ENCODE results near the gene CHST10.
"Not testable (repeated sequence)": the region's sequence is repeated elsewhere in the genome, so short reads cannot be mapped to it uniquely, and the experiment has no call there.

CHST10 gene, protein sequence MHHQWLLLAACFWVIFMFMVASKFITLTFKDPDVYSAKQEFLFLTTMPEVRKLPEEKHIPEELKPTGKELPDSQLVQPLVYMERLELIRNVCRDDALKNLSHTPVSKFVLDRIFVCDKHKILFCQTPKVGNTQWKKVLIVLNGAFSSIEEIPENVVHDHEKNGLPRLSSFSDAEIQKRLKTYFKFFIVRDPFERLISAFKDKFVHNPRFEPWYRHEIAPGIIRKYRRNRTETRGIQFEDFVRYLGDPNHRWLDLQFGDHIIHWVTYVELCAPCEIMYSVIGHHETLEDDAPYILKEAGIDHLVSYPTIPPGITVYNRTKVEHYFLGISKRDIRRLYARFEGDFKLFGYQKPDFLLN

DNA sequence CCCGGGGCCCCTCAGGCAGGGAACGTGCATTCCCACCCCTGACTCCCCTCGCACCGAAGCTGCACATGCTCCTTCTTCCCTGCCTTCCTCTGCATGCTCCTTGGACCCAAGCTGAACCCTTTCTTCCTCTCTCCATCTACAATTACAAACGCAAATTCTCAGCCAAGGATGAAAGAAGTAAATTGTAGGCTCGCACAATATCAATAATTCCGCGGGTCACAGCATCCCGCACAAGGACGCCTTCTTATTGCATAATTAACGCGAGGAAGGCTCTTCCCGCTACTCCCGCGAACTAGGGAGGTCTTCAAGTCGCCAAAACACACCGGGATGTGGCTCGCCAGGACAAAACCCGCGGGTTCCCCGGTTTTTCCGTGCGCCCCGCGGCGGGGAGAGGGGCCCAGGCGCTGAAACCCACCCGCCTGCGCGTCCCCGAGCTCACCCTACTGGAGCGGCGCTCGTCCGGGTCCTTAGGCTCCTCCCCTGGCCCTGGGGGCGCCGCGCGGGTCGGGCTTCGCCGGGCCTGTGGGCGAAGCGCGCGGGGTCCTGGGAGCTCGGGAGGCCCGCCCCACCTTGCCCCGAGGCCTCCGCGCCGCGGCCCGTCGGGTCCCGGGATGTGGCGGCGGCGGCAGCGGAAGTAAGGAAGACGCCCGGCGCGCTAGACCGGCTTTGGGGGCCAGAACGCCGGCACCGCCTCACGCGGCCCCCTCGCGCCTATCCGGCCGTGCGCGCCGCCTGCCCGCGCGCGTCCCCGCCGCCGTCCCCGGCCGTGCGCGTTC lies at the start of gene CHST10:
Gene CHST10 (minus strand): TSS at position 734 of the 776 bp plus-strand sequence. CDS start 10,993 bp downstream, outside the sequence.
- DNase-seq = peak; percentile 25

DNA sequence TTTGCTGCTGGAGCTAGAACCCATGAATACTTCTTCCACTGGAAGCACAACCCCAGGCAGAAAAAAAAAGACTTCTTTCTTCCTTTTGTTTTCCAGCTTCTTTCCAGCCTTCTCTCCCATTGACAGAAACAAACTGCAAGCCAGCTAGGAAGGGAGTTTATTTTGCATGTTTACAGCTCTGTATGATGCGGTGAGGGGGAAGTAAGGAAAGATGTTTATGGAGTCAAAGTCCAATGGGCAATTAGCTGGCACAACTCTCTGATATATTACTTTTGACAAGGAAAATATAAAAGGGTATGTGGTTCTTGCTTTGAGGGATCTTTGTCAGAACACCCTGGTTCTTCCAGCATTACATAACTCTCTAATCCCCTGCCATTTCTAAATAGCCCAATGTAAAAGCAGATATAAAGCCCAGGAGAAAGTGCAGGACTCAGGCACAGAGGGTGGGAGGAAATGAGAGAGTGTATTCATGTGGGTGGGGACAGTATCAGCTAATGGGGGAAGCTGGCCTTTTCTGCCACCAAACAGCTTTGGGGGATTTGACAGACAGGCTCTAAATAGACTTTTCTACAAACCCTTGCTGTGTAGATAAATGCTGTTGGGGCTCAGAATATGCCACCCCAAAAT lies 43.5 kb upstream of the CHST10 start:
- DNase-seq = no peak

DNA sequence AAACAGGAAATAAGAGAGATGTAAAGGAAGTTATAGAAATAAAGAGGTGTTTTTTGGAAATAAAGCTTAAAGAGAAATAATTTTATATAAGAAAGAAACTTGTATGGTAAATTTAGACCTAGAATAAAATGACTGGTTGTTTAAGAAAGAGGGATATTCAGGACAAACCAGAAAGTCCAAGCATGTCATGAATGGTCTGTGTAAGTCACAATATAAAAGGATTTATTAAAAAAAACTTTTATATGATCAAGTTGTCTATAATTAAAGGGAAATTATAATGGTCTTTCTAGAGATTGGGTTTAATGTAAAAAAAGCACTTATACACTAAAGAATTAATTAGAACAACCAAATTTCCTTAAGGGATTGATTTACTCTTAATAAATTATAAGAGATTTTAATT lies 38.9 kb upstream of the CHST10 start:
- DNase-seq = not testable (repeated sequence)

DNA sequence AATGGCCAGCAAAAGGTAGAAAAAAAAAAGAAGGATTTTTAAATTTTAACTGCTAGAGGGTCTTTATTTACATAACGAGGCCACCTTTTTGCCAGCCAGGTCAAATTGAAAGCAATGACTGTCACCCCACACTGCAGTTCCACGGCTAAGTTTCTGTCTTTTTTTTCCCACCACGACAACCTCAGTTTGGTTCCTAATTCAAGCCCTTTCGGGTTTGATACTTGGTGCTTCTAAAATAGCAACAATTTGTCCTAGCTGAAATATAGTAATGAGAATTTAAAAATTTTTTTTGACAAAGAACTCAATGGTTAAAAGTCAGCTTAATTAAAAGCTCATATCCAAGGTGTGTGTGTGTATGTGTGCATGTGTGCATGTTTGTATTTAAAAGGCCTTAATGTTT lies 36.4 kb upstream of the CHST10 start:
- no peak for DNase-seq

DNA sequence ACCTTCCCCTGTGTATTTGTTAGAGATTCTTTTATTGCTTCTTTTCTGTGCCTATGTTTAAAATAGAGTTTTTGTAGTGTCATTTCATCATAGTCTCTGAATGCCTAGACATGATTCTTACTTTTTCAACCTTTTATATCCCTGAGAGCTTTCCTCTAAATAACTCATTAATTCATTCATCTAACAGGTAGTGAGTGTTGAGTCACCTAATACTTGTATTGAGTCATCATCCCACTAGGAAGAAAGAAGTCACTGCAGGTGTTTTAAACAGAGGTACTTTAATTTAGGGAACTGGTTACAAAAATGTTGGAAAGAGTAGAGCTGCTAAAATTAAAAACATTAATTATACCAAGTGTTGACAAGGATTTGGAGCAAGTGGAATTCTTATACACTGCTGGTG lies 34.3 kb upstream of the CHST10 start:
- no peak for DNase-seq

DNA sequence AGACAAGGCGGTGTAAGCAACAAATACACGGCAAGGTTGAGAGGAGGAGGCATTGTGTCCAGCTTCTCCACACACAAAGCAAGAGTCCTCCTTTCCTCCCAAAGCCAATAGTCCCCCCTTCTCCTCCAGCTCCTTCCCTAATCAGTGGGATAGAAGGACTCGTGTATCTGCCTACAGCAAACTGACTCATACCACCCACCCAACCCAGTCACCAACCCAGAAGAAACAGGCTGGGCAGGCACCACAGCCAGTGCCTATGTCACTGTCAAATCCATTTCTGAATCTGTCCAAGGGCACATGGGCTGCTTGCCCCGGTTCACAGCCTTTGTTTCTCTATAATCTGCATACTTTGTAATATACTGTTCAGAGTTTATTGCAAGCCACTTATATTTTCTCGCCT lies 33.6 kb upstream of the CHST10 start:
- no peak for DNase-seq

DNA sequence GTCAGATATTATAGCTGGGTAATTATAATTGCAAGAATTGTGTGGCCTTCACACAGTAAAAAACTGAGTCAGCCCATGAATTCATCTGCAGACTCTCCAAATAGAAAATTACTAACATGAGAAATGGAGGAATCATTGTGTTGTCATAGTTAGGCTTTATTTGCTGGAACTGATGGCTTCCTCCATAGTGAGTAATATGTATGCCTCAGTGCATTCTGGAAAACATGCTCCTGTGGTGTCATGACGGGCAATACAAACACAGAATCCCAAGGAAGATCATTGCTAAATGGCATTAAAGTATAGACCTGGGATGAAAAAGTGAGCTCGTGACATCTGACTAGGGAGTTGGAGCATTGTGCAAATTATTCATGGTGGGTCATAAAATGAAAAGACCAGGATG lies 29.2 kb upstream of the CHST10 start:
- DNase-seq = no peak

DNA sequence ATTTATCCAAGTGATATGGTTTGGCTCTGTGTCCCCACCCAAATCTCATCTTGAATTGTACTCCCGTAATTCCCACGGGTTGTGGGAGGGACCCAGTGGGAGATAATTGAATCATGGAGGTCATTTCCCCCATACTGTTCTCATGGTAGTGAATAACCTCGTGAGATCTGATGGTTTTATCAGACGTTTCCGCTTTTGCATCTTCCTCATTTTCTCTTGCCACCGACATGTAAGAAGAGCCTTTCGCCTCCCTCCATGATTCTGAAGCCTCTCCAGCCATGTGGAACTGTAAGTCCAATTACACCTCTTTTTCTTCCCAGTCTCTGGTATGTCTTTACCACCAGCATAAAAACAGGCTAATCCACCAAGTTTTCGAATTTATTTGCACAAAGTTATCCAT lies 20.3 kb upstream of the CHST10 start:
- no peak for DNase-seq

DNA sequence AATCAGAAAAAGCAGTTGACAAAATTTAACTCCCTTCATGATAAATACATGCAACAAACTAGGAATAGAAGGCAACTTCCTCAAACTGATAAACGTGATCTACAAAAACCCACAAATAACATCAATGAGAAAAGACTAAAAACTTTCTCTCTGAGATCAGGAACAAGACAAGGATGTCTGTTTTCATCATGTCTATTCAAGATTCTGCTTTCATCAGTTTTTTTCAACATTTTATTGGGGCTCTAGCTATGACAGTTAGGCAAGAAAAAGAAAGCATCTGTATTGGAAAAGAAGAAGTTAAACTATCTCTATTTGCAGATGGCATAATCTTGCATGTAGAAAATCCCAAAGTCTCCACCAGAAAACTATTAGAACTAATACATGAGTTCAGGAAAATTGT lies 12.3 kb upstream of the CHST10 start:
- no peak for DNase-seq

DNA sequence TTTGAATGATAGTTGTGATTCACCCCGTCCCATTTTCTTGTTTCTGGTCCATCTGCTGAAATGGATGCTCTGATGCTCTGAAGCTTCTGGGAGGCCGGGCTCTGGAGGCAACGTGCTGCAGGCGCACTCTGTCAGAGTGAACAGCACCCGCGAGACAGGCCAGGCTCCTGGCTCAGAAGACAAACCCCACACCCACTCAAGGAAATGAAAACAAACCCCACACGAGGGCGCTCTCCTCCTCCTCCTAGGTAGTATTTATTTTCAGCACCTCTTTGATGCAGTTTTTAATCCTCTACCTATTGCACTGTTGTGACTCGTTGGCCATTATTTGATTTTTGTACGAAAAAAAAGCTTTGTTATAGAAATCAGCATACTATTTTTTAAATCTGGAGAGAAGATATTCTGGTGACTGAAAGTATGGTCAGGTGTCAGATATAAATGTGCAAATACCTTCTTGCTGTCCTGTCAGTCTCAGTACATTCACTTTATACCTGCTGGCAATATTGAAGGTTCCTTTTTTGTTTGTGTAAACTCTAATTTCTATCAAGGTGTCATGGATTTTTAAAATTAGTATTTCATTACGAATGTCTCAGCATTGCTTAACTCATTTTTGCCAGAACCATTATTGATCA lies 10.3 kb upstream of the CHST10 start:
- no peak for DNase-seq

DNA sequence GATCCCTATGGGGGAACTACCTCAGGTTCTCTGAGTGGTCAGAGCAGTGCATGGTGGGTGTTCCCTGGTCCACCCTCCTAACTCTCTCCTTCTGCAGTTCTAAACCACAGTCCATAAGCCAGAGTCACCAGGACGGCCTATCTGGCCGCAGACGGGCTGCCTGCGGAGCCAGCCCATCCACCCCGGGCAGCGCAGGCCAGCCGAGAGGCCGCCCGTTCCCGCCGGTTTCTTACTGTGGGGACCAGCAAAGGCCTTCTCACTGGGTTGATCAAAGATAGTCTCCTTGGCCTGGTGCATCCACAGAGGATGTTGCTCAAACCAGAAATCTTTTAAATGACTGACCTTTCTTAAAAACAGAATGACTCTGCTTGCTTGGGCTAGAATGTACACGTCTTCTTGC lies 9.6 kb upstream of the CHST10 start:
- no peak for DNase-seq

DNA sequence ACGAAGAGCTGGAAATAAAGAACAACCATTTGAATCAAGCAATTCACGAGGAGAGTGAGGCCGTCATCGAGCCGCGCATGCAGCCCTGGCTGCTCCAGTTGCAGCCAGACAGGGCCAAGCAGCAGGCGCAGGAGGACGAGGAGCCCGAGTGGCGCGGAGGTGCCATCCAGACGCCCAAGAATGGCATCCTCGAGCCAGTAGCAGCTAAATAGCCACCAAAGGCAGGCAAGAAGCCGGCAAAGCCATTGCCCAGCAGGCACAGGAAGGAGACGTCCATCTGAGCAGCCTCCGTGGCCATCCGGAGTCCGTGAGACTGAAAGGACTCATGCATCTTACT lies 8.9 kb upstream of the CHST10 start:
- DNase-seq = no peak

DNA sequence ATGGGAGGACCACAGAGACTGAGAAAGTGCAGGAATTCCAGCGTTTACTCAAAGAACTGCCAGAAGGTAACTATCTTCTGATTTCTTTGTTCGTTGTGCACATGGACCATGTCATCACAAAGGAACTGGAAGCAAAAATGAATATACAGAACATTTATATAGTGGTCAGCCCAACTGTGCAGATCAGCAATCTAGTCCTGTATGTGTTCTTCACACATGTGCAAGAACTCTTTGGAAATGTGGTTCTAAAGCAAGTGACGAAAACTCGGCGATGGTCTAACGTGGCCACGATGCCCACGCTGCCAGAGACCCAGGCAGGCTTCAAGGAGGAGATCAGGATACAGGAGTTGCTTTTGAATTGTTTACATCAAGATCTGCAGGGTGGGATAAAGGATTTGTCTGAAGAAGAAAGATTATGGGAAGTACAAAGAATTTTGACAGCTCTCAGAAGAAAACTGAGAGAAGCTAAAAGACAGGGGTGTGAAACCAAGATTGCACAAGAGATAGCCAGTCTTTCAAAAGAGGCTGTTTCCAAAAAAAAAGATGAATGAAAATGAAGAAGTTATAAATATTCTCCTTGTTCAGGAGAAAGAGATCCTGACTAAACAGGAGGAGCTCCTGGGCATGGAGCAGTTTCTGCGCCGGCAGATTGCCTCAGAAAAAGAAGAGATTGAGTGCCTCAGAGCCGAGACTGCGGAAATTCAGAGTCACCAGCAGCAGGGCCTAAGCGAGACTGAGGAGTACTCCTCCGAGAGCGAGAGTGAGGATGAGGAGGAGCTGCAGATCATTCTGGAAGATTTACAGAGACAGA lies 8.3 kb upstream of the CHST10 start:
- DNase-seq = no peak

DNA sequence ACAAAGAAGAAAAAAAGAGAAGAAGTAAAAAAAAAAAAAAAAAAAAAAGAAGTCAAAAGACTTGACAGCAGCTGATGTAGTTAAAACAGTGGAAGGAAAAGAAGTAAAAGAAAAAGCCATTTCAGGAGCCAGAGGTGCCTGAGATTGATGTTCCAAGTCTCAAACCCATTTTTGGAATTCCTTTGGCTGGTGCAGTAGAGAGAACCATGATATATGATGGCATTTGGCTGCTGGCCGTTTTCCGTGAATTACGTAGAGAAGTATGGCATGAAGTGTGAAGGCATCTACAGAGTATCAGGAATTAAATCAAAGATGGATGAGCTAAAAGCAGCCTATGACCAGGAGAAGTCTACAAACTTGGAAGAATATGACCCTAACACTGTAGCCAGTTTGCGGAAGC lies 7.6 kb upstream of the CHST10 start:
- DNase-seq = no peak

DNA sequence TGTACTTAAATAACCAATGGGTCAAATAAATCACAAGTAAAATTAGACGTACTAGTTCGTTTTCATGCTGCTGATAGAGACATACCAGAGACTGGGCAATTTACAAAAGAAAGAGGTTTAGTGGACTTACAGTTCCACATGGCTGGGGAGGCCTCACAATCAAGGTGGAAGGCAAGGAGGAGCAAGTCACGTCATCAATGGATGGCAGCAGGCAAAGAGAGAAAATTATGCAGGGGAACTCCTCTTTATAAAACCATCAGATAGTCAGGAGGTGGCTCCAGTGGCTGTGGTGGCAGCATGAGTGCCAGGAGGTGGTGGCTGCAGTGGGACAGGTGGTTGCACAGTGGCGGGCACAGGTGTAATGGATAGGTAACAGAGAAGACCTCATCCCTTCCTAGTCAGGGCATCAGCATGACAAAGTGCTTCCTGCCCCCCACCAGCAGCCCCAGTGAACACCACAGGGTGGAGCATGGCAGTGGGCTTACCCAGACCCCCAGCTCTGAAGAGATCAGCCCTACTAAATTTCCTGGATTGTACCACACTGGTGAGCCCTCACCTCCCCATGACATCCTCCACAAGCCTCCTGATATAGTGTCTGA lies 6.9 kb upstream of the CHST10 start:
- no peak for DNase-seq

DNA sequence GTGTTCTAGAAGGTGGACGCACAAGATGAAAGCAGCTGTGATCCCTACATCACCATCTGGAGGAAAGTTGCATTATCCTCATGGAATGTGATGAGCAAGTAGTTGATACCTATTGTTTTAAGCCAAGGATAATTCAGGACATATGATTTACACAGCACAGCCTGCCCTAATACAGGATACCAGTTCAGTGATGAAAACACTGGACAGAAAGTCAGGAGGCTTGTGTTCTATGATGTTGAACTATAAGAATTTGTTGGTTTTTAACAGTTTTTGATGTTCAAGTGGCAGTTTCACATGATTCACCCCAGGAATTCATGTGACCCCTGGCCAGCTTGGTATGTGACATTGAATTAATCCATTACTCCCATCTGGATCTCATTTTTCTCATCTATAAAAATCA lies 6.2 kb upstream of the CHST10 start:
- no peak for DNase-seq

DNA sequence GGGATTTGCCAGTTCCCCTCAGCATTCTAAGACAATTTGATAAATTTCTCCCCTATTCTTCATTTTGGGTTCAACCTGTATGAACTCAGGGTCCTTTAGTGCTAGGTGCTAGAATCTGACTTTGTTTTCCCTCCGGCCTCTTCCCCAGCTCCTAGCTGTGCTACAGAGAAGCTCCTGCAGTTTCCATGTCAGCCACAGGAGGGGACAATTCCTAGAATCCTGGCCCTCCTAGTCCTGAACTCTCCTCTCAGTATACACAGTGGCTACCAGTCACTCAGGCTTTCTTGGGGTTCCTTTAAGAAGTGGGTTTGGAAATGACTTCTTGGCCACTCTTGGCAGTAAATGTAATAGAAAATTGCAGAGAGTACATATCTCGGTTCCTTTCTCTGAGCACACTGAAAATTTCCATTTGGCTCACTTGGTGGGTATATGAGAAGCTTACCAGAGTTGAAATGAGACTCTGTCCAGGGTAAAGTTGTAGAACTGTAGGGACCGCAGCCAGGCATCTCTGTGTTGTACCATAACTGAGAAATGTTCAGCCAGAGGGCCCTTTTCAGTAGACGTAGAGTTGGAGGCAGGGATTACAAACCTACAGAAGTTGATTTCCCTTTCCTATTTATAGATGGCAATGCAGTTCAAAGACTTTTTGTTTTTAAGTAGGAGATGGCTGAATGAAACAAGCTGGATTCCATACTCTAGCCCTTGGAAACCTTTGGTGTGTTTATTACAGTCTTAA lies 5.0 kb upstream of the CHST10 start:
- no peak for DNase-seq

DNA sequence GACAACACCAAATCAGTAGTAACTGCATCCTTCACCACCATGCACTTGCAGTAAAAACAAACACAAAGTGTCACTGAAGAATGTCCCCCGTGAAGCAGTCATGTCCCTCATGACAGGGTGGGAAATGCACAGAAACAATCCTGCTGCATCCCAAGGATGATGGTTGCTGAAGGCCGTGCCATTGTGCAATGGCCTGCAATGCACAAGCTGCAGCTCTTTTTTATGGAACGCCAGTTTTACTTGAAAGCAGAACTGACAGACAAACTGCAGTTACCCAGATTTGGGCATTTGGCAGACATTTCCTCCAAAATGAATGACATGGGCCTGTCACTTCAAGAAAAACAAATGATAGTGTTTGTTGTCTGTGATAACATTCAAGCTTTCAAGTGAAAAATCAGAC lies 2.4 kb upstream of the CHST10 start:
- no peak for DNase-seq

DNA sequence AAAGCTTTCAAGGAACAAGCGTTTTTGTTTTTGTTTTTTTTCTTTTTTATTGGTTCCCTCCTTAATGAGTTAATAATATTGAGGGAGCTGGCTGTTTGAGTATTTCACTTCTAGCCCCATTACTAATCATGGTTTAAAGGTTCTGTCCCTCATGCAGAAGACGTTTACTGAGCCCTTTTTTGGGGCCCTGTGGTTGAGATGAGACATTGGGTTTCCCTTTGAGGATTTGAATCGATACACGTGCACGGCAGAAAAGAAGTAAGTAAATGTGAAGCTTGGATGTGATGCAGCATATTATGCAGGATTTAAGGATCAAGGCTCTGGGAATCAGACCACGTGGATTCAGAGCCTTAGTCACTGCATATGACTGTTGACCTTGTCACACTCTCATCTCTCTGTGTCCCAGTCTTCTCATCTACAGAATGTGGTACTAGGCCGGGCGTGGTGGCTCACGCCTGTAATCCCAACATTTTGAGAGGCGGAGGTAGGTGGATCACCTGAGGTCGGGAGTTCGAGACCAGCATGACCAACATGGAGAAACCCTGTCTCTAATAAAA lies 1.0 kb upstream of the CHST10 start:
- DNase-seq = no peak

DNA sequence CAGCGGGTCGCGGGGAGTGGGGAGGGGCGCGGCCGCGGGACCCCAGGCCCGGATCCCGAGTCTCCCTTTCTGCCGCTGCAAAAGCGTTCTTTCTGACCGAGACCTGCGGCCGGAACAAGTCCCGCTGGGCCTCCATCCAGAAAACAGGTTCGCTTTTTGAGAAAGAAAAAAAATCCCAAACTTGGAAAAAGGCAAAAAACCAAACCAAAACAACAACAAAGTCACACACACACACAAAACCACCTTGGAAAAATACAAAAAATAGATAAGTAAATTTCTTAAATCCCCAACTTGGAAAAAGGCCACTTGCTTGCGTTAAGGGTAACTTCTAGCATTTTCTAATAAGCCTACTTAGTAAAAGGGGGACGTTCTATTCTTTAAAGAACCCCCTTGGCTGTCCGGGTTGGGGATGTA lies 250 bp upstream of the CHST10 start:
- DNase-seq = no peak

DNA sequence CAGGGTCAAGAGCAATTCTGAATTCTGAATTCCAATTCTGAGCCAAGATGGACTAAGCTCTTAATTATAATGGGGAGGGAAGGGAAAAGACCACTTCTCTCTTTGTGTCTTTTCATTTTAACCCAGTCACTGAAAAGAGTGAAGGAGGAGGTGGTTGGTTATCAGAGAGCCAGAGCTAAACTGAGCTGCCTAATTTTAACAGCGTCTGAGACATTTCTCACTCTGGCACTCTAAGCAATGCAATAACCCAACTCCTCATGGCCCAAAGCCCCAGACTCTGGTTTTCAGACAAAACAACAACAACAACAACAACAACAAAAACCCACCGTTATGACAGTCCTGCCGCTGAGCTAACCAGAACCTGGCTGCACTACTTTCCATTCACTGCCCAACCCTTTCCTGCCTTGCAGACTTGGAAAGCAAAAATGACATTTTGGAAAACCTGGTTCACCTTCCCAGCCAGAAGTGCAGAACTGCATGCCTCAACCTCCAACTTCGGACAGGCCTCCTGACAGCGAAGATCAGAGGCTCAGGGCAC lies 1.0 kb downstream of the CHST10 start:
- DNase-seq = no peak
